Measurements from ENCODE around the gene TUBG2. TPM values are rescaled to one million over a fixed set of nuclear protein-coding genes. Genes with fewer than 3 reads are reported as not detected.

Gene TUBG2
- 7.8 and 8.8 TPM in 2 replicates for total RNA-seq

DNA sequence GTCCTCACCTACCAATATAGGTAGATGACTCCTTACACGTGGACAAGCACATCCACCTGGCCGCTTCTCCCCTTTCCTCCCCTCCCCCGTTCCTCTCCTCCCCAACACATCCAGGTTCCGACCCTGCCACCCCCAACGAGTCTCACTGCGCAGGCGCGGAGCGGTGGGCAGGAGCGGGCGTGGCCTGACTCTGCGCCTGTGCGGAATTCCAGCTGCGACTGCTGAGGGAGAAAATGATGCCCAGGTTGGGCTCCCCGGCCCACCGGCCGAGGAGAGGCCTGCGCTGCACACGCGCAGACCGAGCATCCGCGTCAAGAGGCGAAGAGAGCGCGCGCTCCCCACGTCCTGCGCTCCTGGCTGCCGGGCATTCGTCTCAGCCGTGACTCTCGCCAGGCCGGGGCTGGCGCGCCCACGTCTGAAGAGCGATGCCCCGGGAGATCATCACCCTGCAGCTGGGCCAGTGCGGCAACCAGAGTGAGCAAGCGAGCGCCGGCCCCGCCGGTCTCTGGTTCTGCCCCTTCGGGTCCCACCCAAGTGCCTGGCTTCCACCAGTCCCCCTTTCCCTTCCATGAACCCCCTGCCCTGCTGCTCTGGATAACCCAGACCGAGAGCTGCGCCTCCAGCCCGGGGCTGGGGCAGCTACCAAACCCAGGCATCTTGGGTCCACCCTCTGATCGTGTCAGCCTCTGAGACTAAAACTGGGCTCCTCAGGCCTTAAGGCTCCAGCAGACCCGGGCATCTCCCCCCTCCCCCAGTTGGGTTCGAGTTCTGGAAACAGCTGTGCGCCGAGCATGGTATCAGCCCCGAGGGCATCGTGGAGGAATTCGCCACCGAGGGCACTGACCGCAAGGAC lies at the start of gene TUBG2:
TUBG2 (plus strand) TSS at position 206 of the 853 bp plus-strand sequence; CDS start at position 426, 220 bp downstream.

GRCh38 chr17:42676424-42677011 lies 17.4 kb downstream of the TUBG2 start, which contains the start of gene PLEKHH3:
TSS of gene PLEKHH3 (minus strand) at chr17:42676994. CDS start at chr17:42676563, 431 bp downstream.

GRCh38 chr17:42681976-42682721 lies 23.1 kb downstream of the TUBG2 start, which contains the start of gene CNTNAP1:
TSS of gene CNTNAP1 (plus strand) at chr17:42682531. CDS start at chr17:42682830, 299 bp downstream.

Other genes starting within 250 kb of the TUBG2 start
- 463 and 467 TPM in 2 replicates for gene CAVIN1, start 236.0 kb upstream of the TUBG2 start, total RNA-seq
- gene ATP6V0A1, start 200.4 kb upstream of the TUBG2 start, total RNA-seq: 59.4 and 63.2 TPM in 2 replicates
- gene NAGLU, start 123.0 kb upstream of the TUBG2 start, total RNA-seq: 29.1 and 32.9 TPM in 2 replicates
- gene HSD17B1, start 106.4 kb upstream of the TUBG2 start, total RNA-seq: 1.5 and 5.7 TPM in 2 replicates
- 6.4 and 7.7 TPM in 2 replicates for gene COASY, start 97.1 kb upstream of the TUBG2 start, total RNA-seq
- gene MLX, start 92.2 kb upstream of the TUBG2 start, total RNA-seq: 30.1 and 31.0 TPM in 2 replicates
- 2.1 and 2.4 TPM in 2 replicates for gene PSMC3IP, start 81.6 kb upstream of the TUBG2 start, total RNA-seq
- gene RETREG3, start 49.9 kb upstream of the TUBG2 start, total RNA-seq: 40.4 and 41.9 TPM in 2 replicates
- gene TUBG1, start 49.6 kb upstream of the TUBG2 start, total RNA-seq: 12.3 TPM in 2 replicates
- 10.1 and 12.9 TPM in 2 replicates for gene PLEKHH3, start 17.7 kb downstream of the TUBG2 start, total RNA-seq
- gene CCR10, start 22.6 kb downstream of the TUBG2 start, total RNA-seq: 2.0 and 5.8 TPM in 2 replicates
- gene CNTNAP1, start 23.2 kb downstream of the TUBG2 start, total RNA-seq: 23.4 and 39.4 TPM in 2 replicates
- 13.4 and 16.7 TPM in 2 replicates for gene EZH1, start 85.8 kb downstream of the TUBG2 start, total RNA-seq
- 0.17 TPM in 1 of 2 replicates, not detected in the other for gene RAMP2, start 101.9 kb downstream of the TUBG2 start, total RNA-seq
- gene VPS25, start 114.2 kb downstream of the TUBG2 start, total RNA-seq: 46.5 and 50.2 TPM in 2 replicates
- 0.09 and 0.32 TPM in 2 replicates for gene WNK4, start 121.3 kb downstream of the TUBG2 start, total RNA-seq
- gene COA3, start 139.4 kb downstream of the TUBG2 start, total RNA-seq: 70.6 and 86.2 TPM in 2 replicates
- gene CNTD1, start 139.6 kb downstream of the TUBG2 start, total RNA-seq: 0.16 and 0.94 TPM in 2 replicates
- gene BECN1, start 165.0 kb downstream of the TUBG2 start, total RNA-seq: 170 and 185 TPM in 2 replicates
- gene PSME3, start 174.1 kb downstream of the TUBG2 start, total RNA-seq: 42.0 and 50.3 TPM in 2 replicates
- 0.32 and 0.60 TPM in 2 replicates for gene AOC2, start 185.3 kb downstream of the TUBG2 start, total RNA-seq
- gene AOC3, start 191.9 kb downstream of the TUBG2 start, total RNA-seq: 0.16 and 1.9 TPM in 2 replicates
- gene G6PC1, start 241.5 kb downstream of the TUBG2 start, total RNA-seq: 0.16 TPM in 1 of 2 replicates, not detected in the other

Measured in bronchial smooth muscle cell (primary cell).